Nephron (organoid): ENCODE measurements around the gene FGFR2.
A peak's percentile ranks its signal among the peaks of the same experiment; 100 is the strongest.

Experiments used
- H3K27ac Mint-ChIP-seq, 3 experiments: 2 replicates each; pipeline ENCODE4 v1.8.0; 2020; ENCODE audit warnings: mixed read lengths in 3 of 3, mild to moderate bottlenecking in 2 of 3, moderate library complexity in 1 of 3
- H3K27me3 Mint-ChIP-seq: 2 replicates; pipeline ENCODE4 v1.8.0; 2021; ENCODE audit warnings: low read depth, mild to moderate bottlenecking, moderate library complexity, mixed read lengths
- H3K36me3 Mint-ChIP-seq: 2 replicates; pipeline ENCODE4 v1.8.0; 2020; ENCODE audit warnings: low read depth, mixed read lengths
- H3K4me1 Mint-ChIP-seq: 2 replicates; pipeline ENCODE4 v1.8.0; 2020; ENCODE audit warnings: mixed read lengths
- H3K4me3 Mint-ChIP-seq, 3 experiments: 2 replicates each; pipeline ENCODE4 v1.8.0; 2020; ENCODE audit warnings: mild to moderate bottlenecking in 3 of 3, mixed read lengths in 3 of 3, moderate library complexity in 2 of 3
- H3K9me3 Mint-ChIP-seq: 2 replicates; pipeline ENCODE4 v1.8.0; 2020; ENCODE audit warnings: mixed read lengths
- TF ChIP-seq, protein P1 (sequence below), 3 experiments: fragments of 200-600 bp; sonication (generic); IDR thresholded peaks; one replicate each; pipeline ENCODE4 v1.5.0; 2021; ENCODE audit warnings: antibody characterized with exemption in 3 of 3; ENCODE audit not compliant: unreplicated experiment in 3 of 3

Gene FGFR2

DNA sequence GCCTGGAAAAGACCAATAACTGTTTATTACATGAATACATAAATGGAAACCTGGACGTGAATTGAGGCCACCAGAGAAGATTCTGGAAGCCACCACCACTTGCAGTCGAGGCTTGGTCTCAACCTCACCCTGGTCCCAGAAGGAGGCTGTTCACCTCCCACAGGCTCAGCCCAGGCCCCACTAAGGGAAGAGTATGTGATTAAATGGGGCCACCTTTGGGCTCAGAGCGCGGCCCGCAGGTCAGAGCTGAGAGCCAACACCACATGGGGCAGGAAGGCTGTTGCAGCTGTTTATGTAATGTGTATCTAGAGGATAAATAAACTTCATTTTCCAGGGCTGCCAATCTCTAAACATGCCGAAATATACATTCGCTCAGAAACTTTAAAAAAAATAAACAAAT lies 17.6 kb upstream of the FGFR2 start:
- Mint-ChIP-seq H3K36me3 (no peaks in the 10 kb centered on the region), H3K4me3 (no peak overlapping the region), H3K9me3 (peaks cover 9% of the 10 kb centered on the region), H3K27ac (peak overlapping the region; percentile 79 to 84 (median 81)), H3K4me1 (peaks cover 17% of the 10 kb centered on the region), H3K27me3 (peaks cover 53% of the 10 kb centered on the region)
- TF ChIP-seq, protein P1, sequence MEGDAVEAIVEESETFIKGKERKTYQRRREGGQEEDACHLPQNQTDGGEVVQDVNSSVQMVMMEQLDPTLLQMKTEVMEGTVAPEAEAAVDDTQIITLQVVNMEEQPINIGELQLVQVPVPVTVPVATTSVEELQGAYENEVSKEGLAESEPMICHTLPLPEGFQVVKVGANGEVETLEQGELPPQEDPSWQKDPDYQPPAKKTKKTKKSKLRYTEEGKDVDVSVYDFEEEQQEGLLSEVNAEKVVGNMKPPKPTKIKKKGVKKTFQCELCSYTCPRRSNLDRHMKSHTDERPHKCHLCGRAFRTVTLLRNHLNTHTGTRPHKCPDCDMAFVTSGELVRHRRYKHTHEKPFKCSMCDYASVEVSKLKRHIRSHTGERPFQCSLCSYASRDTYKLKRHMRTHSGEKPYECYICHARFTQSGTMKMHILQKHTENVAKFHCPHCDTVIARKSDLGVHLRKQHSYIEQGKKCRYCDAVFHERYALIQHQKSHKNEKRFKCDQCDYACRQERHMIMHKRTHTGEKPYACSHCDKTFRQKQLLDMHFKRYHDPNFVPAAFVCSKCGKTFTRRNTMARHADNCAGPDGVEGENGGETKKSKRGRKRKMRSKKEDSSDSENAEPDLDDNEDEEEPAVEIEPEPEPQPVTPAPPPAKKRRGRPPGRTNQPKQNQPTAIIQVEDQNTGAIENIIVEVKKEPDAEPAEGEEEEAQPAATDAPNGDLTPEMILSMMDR (IDR thresholded peaks at IDR 0.05; ENCODE audit: unreplicated experiment in 3 of 3), result no peak

- Mint-ChIP-seq H3K4me1 (peaks cover 17% of the 10 kb centered on the region), H3K27ac (peak overlapping the region; percentile 79 to 84 (median 81))
- TF ChIP-seq, protein P1 (IDR thresholded peaks at IDR 0.05; ENCODE audit: unreplicated experiment in 3 of 3), result no peak
Observed at GRCh38 chr10:121615435-121615793, 17.2 kb upstream of the FGFR2 start.

GRCh38 chr10:121614613-121615434 lies 16.6 kb upstream of the FGFR2 start:
- Mint-ChIP-seq H3K27me3 (peaks cover 57% of the 10 kb centered on the region), H3K36me3 (no peaks in the 10 kb centered on the region), H3K27ac (peak overlapping the region; percentile 79 to 84 (median 81)), H3K4me1 (peaks cover 17% of the 10 kb centered on the region), H3K9me3 (peaks cover 9% of the 10 kb centered on the region), H3K4me3 (peak overlapping the region in 2 of 3 experiments; percentile 9 to 35)
- TF ChIP-seq, protein P1 (IDR thresholded peaks at IDR 0.05; ENCODE audit: unreplicated experiment in 3 of 3), result no peak

More at GRCh38 chr10:121615435-121615793, 17.2 kb upstream of the FGFR2 start:
- H3K36me3 Mint-ChIP-seq, result no peaks in the 10 kb centered on the region
- H3K27me3 Mint-ChIP-seq, result peaks cover 52% of the 10 kb centered on the region
- peak overlapping the region in 2 of 3 experiments; percentile 9 to 35 for H3K4me3 Mint-ChIP-seq
- peaks cover 9% of the 10 kb centered on the region for H3K9me3 Mint-ChIP-seq

DNA sequence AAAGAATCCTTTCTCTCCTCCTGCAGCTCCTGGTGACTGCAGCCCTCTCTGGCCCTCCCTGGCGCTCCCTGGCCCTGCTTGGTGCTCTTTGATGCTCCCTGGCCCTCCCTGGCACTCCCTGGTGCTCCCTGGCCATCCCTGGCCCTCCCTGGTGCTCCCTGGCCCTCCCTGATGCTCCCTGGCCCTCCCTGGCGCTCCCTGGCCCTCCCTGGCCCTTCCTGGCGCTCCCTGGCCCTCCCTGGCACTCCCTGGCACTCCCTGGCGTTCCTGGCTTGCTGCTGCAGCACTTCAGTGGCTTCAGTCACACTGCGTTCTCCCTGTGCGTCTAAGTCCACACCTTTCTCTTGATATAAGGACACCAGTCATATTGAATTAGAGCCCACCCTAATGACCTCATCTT lies 15.2 kb upstream of the FGFR2 start:
- TF ChIP-seq, protein P1 (IDR thresholded peaks at IDR 0.05; ENCODE audit: unreplicated experiment in 3 of 3), result no peak
- H3K27ac Mint-ChIP-seq, result no peak overlapping the region
- no peak overlapping the region for H3K4me3 Mint-ChIP-seq
- peaks cover 2% of the 10 kb centered on the region for H3K9me3 Mint-ChIP-seq
- peaks cover 17% of the 10 kb centered on the region for H3K4me1 Mint-ChIP-seq
- no peaks in the 10 kb centered on the region for H3K36me3 Mint-ChIP-seq
- H3K27me3 Mint-ChIP-seq, result peaks cover 64% of the 10 kb centered on the region

DNA sequence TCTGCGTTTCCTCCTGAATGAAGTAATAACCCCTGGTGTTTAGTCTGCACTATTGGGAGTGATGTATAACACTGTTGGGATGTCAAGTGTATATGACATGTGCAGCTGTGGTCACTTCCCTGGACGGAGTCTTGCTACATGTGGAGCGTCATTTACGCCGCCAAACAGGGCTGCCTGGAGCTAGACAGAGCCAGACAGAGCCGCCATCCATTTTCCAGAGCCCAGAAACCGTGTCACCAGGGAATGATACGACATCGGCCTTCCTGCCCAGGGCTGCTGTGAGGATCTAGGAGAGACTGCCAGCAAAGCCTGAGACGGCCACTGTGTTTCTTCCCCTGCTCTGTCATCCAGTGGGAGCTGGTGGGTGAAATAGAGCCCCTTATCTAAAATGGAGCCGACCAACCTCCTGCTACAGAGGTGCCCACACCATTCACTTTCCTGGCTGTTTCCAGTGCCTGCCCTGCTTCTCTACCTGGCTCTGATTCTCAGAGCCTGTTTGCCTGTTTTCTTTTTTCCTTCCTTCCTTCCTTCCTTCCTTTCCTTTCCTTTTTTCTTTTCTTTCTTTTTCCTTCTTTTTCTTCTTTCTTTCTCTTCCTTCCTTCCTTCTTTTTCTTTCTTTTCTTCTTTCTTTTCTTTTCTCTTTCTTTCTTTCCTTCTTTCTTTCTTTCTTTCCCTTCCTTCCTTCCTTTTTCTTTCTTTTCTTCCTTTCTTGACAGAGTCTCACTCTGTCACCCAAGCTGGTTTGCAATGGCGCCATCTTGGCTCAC lies 13.3 kb upstream of the FGFR2 start:
- H3K36me3 Mint-ChIP-seq, result no peaks in the 10 kb centered on the region
- peaks cover 72% of the 10 kb centered on the region for H3K27me3 Mint-ChIP-seq
- TF ChIP-seq, protein P1 (IDR thresholded peaks at IDR 0.05; ENCODE audit: unreplicated experiment in 3 of 3), result no peak
- peaks cover 17% of the 10 kb centered on the region for H3K4me1 Mint-ChIP-seq
- H3K9me3 Mint-ChIP-seq, result no peaks in the 10 kb centered on the region
- H3K4me3 Mint-ChIP-seq, result no peak overlapping the region
- no peak overlapping the region for H3K27ac Mint-ChIP-seq
